Inferior parietal cortex (tissue), 1 donor: Measurements from ENCODE around the gene SGCD.

ENCODE experiments used
- DNase-seq: peaks from one replicate; pipeline ENCODE4 v3.0.0-alpha.2; 2016; ENCODE audit errors: extremely low spot score

SGCD gene

DNA sequence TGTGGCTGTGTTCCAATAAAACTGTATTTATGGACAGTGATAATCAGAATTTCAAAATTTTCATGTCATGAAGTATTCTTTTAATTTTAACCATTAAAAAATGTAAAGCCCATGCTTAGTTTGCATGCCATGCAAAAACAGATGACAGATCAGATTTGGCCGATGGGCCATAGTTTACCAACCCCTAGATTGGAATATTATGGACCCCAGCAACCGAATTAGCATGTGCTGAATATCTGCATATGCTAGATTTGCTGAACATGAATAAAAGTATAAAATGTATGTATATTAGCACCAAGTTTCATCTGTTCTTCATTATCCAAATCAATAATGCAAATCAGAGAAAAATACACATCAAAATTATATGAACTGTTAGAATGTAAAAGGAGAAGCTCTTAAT is 364.6 kb downstream of the SGCD start:
- DNase-seq, result no peak

DNA sequence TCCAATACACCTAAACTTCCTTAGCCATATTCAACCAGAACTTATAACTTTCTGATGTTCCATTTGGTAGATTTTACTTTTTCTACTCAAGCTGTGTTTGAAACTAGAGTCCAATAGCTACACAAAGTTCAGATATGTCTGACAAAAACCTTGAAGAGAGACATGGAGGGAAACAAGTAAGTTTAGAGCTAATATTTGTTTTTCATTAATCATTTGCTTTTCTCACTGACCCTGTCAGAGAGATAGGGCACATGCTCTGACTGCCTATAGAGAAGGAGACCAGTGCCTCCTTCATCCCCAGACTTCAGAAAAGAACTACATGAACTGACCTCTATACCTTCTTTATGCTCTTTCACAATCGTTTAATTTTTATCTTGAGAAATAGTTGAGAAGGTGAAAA is 366.1 kb downstream of the SGCD start:
- no peak for DNase-seq

DNA sequence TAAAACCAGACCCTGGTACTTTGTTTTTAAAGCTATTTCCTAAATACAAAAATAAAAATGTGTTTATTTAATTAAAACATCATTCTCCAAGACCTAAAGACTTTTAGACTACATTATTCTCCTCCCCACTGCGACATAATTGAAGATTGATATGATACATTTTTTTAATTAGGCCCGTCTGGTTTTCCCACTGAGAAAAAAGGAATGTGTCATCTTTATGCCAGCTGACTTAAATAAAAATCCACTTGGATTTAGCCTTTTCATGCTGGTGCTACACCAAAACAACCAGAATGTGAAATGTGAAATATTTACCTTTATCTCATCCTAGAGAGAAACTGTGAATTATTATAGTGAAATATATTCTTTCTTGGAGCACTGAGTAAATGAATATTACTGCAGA is 367.6 kb downstream of the SGCD start:
- no peak for DNase-seq

DNA sequence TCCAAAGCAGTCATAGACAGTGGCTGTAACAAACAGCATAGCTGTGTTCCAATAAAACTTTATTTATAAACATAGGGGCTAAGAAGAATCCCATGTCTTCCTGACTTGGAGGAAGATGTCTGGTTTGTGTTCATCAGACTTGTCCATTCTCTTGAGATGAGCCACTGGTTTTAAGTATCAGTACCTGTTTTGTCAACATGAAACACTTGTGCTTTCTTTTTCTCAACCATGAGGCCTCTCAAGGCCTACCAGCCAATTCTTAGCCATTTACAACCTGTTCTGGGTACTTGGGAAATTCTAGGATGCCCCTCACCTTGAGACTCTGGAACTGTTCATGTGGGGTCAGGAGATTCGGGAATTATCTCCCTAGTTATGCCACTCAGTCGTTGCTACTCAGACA is 368.8 kb downstream of the SGCD start:
- DNase-seq, result no peak

GRCh38 chr5:156698323-156698722 is 371.4 kb downstream of the SGCD start:
- DNase-seq, result no peak

DNA sequence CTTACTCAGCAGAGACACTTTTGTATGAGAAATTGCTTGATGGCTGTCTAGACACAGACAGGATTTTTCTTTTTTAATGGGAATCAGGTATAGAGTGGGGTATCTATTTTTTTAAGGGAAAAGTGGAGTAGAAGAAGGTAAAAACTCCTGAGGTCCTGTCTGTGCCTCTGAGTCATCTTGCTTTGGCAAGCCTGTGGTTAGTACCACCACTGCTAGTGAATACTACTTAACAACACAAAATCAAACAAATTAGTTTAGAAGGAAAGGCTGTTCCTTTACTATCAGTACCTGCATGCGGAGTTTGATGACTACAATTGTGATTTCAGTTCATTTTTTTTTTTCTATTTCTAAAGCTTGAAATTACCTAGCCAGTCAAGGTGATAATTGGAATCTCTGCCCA is 372.2 kb downstream of the SGCD start:
- no peak for DNase-seq

GRCh38 chr5:156704139-156704538 is 377.2 kb downstream of the SGCD start:
- DNase-seq, result no peak

DNA sequence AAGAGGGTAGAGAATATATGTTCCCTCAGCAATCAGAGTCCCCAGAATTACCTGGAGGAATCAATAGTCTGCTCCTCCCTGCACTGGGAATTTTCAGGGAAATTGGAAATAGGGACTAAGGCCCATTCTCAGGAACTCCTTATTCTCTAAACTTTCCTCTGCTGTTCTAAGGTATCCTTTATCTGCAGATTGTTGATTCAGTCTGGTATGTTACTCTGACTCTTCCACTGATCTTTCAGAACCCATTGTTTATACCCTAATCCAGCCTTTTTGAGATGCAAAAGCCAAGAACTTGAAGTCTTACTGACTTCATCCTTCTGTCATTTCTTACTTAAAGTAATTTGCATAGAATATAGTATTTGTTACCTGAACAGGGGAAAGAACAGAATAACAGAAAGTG is 379.7 kb downstream of the SGCD start:
- DNase-seq, result no peak

DNA sequence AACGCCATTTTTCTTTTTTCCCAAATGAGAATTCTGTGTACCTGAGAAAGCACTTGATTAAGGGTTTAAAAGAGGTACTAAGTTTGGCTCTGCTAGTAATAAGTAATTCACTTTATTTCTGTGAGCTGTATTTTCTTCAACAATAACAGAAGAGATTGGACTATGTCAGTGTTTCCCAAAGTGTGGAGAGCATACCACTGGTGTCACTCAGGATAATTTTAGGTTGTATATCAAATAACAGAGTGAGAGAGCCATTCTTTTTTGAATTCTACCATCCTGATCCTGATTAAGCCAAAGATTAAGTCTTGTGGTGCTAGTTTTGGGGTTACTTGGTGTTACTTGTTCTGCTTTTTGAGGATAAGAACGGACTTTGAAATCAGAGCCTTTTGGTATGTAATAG is 380.8 kb downstream of the SGCD start:
- DNase-seq, result no peak

DNA sequence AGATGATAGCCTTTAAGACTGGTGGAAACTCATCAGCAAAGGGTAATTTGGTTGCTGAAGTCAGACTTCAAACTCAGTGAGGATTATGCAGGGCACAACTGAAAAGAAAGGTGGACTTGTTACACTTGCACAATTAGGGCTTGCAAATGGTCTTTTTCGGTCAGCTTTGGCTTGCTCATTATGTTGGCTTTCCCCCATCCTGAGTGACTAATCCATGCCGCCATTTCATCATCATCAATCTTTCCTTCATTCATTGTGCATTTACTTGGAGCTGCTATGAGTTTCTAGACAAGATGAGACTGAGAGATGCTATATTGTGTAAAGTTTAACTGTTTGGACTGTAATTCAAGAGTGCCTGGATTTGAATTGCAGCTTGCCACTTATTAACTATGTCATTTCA is 388.3 kb downstream of the SGCD start:
- no peak for DNase-seq

DNA sequence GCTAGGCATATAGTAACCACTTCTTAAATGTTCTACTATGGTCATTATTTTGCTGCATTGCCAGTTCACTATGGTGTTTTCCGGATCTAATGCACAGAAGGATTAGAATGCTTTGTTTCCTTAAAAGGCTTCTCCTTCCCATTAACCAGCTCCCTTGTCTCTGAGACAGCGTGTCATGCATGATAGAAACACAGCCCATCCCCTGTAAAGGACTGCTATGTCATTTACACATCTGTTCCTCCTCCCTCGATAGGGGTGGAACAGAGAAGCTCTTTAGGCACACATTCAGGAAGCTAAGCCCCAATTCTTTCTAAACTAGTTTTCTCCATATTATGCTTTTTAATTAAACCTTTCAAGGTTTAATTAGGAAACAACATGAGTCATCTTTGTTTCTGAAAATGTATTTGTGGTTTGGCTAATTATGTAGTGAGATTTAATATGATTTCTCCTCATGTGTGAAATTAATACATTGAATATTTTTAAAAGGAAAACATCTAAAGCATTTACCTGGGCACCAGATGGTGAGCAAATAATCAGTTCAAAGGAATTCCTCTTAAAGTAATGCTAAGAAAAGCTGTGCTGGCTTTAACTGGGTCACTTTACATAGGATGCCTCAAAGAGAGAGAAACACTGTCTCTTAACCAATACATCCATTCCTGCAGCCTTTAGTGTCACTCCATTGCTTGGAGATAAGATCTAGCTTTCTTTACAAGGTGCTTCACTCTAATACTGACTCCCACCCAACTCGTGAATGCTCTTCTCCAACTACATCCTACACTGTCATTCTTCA is 389.8 kb downstream of the SGCD start:
- DNase-seq, result no peak

DNA sequence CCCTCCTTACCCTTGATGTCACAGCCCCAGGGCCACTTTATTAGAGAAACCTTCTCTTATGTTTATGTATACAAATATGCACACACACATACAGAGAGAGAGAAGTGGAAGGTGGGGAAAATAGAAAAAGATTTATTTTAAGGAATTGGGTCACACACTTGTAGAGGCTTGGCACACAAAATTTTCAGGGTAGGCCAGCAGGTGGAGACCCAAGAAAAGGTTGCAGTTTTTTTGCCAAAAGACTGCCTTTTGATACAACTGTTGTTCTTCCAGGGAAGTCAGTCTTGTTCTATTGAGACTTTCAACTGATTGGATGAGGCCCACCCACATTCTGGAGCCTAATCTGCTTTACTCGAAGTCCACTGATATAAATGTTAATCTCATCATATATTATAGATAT is 392.0 kb downstream of the SGCD start:
- no peak for DNase-seq

DNA sequence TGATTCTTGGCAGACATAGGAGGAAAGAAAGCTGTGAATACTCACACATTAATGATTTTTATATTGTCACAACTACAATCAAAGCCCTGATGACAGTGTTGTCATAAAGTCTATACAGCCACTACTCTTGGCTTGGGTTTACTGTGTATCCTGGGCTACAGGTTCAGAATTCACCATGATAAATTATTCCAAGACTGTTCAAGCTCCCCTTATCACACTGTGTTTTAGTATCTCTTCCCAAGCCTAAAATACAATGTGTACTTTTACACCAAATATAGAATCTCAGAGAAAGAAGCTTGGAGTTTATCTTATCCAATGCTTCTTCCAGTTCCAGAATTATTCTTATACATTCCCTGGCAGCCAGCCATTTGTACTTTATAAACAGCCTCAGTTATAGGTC is 395.4 kb downstream of the SGCD start:
- DNase-seq, result no peak

- no peak for DNase-seq
These were observed 408.5 kb downstream of the SGCD start for GRCh38 chr5:156735477-156735876.

DNA sequence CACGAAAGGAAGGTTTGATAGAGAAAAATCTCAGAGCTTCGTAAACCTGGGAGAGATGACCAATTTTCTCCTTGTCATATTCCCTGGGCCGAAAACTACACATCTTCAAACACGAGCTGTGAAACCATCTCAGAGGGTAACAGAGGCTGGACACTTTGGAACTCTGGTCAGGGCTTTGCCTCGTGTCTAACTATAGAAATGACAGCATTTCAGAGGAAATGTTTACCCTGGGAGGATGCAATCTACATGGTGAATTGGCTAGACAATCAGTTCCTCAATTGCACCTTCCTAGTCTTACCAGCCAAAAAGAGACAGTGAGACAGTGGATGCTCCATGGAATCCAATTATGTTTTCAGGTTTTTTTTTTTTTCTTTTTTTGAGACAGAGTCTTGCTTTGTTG is 414.6 kb downstream of the SGCD start:
- DNase-seq, result no peak

- no peak for DNase-seq
These were observed 426.9 kb downstream of the SGCD start for GRCh38 chr5:156753846-156754245.

GRCh38 chr5:156755421-156756087 is 428.6 kb downstream of the SGCD start:
- no peak for DNase-seq

DNA sequence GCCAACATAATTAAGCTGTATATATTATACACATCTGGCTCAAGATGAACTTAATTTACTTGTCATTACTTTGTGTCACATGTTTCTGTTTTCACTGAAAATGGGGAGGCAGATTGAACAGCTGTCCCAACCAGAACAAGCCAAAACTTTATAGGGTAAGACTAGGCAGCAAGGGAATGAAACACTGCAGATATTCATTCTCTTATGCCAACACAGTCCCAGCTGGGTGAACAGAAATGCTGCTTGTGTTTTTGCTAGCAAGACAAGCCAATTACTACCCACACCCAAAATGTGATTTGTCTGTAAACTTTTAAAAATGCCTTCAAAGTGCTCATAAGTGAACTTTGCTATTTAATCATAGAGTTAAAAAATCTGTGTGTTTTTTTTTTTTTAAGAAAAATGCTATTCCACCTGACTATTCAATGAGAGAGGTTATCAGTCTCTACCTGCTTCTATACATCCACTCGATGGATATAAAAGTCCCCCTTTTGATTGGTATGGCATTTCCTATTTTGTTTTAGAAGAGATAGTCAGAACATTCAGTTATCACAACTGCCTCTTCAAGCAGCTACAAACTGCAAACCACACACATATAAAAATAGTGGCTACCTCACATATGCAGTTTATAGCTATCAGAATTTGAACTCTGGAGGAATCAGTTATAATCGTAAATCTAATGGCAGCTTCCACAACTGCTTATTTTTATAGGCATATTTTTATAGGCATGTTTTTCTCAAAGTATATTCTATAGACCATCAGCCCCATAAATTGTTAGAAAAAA is 431.2 kb downstream of the SGCD start:
- DNase-seq, result peak; percentile 4

GRCh38 chr5:156759156-156759555 is 432.2 kb downstream of the SGCD start:
- DNase-seq, result no peak

GRCh38 chr5:156762771-156763170 is 435.8 kb downstream of the SGCD start:
- DNase-seq, result no peak

DNA sequence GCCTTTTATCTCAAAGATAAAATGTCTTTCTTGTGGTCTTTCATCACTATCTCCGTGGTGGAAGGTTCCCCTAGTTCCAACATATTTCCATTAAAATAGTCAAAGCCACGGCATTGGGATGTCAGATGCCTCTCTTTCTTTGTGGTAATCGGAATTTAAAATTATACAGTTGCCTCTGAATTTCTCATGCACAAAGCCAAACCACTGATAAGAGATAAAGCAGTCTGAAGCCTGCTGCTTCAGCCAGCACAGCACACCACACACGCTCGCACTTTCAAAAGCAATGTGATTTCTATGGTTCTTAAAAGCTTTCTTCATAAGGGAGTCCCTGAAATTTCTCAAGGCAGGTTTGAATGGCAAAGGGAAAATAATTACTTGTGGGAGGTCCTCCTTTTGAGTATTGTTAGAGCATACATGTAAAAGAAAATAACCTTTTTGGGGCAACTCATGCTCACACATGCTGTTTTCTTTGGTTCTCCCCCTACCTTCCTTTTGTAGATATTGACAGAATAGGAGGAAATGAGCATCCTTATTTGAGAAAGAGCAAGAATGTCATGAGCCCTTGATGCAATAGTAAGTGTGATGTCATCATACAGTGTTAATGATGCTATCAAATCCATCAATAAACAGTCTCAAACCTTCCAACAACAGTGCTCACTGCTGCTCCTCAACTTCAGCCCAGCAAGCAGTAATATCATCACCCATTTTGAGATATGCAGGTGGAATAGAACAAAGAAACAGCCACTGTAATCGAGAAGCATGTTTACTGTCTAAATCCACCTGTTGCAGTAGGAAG is 437.4 kb downstream of the SGCD start:
- DNase-seq, result no peak

GRCh38 chr5:156774273-156774672 is 447.3 kb downstream of the SGCD start:
- no peak for DNase-seq
